GM19043 (cell line): Measurements from ENCODE around the gene SLC2A9.
"Not testable (repeated sequence)": the region's sequence is repeated elsewhere in the genome, so short reads cannot be mapped to it uniquely, and the experiment has no call there.

Source experiments
- ATAC-seq: cut with Tn5 transposase; IDR thresholded peaks from one replicate; pipeline ENCODE4 v1.9.1; 2021; ENCODE audit warnings: low read depth; ENCODE audit not compliant: unreplicated experiment

Gene SLC2A9

GRCh38 chr4:10002278-10002677 lies 19.0 kb downstream of the SLC2A9 start:
- no peak for ATAC-seq

- ATAC-seq = no peak
Measured at GRCh38 chr4:10001757-10002156, 19.5 kb downstream of the SLC2A9 start.

DNA sequence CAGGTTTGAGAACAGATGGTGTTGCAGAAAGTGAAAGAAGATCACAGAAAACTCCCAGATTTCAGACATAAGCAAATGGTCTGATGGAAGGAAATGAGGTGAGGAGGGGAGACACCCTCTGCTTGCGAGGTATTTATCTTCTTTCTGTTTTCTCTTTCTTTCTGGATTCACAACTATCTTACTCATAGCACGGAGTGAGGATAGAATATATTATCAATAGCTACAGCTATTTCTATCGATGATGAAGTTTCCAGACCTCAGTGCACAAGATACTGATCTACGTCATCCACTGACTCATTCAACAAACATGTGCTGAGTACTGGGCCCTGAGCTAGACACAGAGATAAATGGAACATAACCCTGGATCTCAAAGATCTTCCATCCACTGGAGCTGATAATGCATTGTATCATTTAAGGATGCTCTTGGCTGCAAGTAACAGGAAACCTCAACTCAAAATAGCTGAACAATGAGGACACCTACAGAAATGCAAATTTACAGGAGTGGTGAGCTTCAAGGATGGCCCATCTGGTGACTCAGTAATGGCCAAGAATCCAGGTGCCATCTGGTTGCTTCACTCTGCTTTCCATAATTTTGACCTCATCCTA lies 21.2 kb downstream of the SLC2A9 start:
- ATAC-seq = peak; percentile 44

GRCh38 chr4:9997886-9998285 lies 23.4 kb downstream of the SLC2A9 start:
- ATAC-seq = no peak

DNA sequence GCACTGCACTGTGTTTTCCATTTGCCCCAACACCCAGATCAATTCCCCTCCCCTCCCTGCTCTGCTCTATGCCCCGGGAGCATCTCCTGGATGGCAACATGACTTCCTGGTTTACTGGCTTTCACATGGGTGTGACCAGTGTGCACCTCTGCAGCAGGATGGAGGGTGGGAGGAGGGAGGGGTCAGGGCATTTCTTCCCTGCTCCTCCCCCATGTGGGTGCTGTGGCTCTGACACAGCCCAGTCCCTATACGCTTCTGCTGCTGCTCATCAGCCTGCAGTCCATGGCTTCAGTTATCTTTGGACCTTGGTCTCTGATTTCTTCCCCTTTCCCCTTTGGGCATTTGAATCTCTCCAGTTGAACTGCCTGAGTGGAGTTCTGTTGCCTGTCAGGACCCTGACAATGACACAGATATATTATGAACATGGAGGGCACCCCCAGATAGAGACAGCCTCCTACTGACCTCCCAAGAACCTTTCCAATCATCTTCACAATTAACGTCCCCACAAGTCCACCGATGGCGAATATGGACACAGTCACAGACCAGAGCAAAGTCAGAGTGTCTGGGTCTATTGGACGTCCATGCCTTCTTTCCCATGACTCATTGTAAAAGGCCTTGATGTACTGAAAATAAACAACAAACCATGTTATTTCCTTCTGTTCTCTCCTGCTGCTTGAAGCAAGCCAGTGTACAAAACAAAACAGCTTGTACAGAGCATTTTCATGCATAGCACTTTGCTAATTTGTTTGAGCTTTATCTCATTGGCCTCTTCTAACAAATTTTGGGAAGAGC lies 24.8 kb downstream of the SLC2A9 start:
- no peak for ATAC-seq

DNA sequence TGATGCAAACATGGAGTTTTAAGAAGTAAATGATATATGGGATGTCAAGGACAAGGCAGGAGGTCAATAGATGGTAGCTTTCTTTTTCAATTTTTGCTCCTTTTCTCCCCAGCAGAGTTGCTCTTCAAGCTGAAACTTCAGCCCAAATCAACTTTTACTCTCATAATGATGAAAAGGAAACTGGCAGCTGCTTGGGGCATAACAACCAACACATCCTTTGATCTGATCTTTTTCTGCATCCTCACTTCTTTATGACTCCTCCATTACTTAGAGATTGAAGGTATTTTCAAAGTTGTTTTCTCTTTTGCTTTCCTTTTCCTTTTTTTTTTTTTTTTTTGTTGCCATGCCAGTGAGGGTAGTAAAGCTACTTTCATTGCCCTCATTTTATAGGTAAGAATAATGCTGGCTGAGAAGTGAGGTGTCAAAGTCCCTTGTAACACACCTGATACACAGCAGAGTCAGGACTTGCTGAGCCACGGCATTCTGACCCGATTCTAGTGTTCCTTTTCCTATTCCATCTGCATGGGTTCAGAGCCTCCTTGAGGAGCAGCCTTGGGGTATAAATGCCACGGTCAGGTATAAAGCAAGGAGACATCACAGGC lies 26.9 kb downstream of the SLC2A9 start:
- peak; percentile 46 for ATAC-seq

- ATAC-seq = no peak
Measured at GRCh38 chr4:9989918-9990635, 31.2 kb downstream of the SLC2A9 start.

GRCh38 chr4:9988933-9989332 lies 32.4 kb downstream of the SLC2A9 start:
- no peak for ATAC-seq

DNA sequence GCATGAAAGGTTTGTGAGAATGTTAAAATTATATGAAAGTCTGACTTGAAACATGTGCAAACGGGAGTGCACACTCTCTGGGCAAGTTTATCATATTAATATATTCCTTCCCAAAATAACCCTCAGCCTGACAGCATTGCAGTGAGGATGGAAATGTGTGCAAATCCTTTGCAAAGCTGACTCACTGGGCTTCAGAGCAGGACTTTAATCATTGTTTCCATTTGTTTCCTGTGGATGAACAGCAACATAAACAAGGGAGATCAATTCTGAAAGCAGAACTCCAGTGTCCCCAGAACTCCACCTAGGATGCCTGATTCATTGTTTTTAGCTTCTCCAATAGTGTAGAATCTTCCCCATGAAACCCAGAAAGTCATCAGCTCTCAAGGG lies 32.9 kb downstream of the SLC2A9 start:
- no peak for ATAC-seq

- ATAC-seq = peak; percentile 52
Measured at GRCh38 chr4:9987749-9988362, 33.4 kb downstream of the SLC2A9 start.

DNA sequence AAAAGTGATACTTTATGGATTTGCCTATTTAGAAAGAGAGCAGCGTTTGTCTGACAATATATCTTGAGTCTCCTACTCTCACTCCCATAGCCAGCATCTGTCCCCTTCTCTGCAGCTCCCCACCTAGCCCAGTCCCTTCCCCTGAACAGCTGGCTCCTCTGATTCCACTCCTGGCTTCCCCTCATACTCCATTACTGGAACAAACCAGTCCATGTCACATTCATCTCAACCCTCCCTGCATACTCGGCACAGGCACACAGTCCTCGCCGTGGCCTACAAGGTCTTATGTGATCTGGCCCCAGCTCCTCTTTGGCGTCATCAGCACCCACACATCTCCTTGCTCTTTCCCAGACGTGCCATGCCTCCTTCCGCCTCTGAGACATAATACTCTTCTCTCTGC lies 36.7 kb downstream of the SLC2A9 start:
- no peak for ATAC-seq

GRCh38 chr4:9983211-9983610 lies 38.1 kb downstream of the SLC2A9 start:
- ATAC-seq = no peak

DNA sequence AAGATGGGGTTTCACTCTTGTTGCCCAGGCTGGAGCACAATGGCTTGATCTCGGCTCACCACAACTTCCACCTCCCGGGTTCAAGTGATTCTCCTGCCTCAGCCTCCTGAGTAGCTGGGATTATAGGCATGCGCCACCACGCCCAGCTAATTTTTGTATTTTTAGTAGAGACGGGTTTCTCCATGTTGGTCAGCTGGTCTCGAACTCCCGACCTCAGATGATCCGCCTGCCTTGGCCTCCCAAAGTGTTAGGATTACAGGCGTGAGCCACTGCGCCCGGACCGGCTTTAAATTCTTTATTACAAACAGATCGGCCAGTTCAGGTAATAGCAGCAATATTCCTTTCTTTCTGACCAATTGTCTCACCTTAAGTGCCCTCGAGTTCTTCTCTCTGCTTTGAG lies 39.4 kb downstream of the SLC2A9 start:
- ATAC-seq = not testable (repeated sequence)

DNA sequence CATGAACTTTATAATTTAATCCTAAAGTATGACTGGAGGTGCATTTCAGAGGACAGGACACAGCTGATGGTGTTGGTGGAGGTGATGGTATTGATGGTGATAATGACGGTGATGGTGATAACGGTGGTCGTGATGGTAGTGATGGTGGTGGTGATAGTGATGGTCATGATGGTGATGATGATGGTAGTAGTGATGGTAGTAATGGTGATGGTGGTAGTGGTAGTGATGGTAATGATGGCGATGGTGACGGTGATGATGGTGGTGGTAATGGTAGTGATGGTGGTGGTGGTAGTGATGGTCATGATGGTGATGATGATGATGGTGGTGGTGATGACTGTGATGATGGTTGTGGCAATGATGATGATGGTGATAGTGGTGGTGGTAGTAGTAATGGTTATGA lies 40.4 kb downstream of the SLC2A9 start:
- no peak for ATAC-seq

GRCh38 chr4:9979101-9979701 lies 42.1 kb downstream of the SLC2A9 start:
- no peak for ATAC-seq

GRCh38 chr4:9977518-9978031 lies 43.7 kb downstream of the SLC2A9 start:
- no peak for ATAC-seq

GRCh38 chr4:9976781-9977180 lies 44.5 kb downstream of the SLC2A9 start:
- ATAC-seq = no peak

DNA sequence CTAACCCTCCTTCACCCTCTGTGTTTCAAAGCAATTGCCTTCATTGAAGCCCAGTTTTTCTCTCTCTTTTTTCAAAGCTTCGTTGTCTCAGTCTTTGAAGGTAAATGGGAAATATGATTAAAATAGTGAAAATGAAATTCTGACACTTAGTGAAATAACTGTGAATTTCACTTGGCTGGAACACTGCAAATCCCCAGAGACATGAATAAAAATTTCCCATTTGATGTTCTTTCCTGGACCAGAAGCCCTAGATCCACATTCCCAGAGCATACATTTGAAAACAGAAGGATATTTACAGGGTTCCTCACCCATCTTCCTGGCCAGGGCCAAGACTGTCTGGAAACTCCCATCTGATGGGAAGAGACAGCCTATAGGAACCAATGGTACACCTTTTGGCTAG lies 45.0 kb downstream of the SLC2A9 start:
- ATAC-seq = no peak

DNA sequence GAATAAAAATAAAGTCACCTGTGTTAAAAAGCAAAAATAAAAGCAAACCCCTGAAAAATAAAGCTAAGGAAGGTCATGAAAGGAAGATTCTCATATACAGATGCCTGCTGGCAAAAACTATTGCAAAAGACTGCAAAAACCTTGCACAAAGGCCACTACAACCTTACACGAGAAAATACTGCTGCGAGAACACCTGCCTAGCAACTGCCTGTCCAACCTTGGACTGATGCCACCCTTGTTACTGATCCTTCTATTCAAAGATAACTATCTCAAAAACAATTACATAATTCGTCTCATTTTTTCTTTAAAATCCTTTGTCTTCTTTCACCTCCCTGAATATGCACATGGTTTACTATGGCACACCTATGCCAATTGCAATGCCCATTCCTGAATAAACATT lies 49.6 kb downstream of the SLC2A9 start:
- no peak for ATAC-seq

DNA sequence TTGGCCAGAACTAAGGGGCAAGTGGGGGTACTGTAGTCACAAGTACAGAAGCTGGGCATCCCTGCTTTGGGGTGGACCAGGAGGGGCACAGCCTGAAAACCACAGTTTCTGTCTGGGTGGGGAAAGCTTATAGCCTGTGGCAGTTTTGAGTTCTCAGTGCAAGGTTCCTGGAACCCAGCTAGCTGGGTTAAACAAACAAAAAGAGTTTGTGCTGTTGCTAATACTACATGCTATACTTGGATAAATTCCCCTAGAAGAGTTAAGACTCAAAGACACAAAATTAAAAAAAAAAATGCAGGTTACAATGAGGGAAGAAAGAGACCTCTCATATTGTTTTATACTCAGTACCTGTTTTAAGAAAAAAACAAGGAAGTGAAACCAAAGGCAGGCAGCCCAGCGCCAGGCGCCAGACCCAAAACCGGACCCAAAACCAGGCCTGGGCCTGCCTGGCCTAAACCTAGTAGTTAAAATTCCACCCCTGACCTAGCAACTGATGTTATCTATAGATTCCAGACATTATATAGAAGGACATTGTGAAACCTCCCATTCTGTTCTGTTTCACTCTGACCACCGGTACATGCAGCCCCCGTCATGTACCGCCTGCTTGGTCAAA lies 50.8 kb downstream of the SLC2A9 start:
- ATAC-seq = peak; percentile 73
